Measurements from ENCODE around the gene KIZ.

KIZ gene

DNA sequence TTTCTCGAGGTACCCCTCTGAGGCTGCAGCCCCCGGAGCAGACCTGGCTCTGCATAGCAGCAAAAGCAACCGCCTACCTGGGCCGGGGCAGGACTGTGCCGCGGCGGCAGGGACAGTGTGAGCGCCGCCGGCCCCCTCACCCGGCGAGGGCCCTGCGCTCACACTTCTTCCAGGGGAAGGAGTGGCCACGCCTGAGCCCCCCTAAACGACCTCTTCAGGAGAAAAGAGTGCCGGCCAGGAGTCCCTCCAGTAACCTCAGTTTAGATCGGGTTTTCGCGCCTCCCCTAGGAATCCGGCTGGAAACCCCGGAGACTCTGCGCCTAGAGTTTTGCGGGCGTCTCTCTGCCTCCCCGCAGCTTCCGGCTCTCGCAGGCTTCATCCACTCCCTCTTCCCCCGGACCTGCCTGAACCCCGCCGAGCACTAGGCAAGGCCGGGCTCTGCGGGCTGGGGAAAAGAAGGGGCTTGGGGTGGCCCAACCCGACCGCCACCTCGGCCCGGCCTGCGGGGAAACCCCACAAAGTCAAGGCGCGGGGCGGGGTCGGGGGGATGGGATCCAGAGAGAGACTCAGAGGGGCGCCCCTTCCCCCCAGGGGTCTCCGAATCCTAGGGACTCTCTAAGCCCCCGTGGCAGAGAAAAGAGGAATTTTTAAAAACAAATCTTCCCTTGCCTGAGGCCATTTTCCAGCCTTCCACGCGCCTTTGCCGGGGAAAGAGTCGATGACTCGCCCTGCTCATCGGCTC lies 20.3 kb upstream of the KIZ start:
- DNase-seq (ENCODE audit: low spot score) = no peak

DNA sequence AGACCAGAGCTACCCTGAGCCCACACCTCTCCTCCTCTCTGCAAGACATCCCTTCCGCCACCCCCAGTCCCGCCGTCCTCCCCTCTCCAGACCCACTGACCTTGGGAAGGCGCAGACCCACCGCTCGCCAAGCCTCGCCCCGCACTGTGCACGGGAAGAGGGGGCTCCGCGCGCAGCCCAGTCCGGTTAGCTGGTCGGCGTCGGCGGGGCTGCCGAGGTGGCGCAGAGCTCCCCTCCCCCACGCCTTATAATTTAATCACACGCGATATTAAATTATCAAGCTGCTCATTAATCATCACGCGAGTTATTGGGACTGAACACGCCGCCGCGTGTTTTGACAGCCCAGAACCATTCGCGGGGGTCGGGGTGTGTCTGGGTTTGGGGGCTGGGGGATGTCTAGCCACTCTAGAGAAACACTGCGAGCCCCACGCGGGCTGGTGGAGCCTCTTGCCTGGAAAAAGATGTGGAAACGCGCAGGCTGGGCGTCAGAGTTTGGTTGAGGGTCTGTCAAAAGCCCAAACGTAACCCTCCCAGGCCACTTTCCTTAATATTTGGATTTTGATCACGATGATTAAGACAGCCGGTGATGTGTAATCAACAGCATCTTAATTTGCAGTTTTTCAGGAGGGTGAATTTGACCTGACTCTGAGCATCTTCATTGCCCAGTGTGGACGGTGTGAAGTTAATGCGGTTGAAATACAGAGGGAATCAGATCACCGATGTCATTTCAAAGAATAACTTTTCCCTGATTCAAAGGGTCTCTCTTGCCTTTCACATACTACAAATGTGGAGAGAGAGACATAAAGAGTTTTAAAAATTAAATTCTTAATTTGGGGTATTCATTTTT lies 19.5 kb upstream of the KIZ start, which contains the start of gene LINC00237:
Gene LINC00237, minus strand, starts transcription at position 188 of the 847 bp plus-strand sequence.
- no peak for DNase-seq (ENCODE audit: low spot score)

DNA sequence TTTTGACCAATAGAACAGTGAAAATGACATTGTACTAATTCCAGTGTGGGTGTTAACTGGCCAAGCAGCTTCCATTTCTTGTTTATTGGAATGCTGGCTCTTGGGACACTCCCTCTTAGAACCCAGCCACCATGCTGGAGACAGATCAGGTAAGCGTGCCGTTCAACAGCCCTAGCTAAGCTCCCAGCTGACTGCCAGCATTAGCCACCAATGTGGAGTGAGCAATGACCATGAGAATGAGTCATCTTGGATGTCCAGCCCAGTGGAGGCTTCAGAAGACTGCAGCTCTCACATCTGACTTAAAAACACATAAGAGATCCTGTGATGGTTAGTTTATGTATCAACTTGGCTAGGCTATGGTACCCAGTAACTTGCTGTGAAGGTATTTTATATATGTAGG lies 16.7 kb upstream of the KIZ start:
- no peak for DNase-seq (ENCODE audit: low spot score)

DNA sequence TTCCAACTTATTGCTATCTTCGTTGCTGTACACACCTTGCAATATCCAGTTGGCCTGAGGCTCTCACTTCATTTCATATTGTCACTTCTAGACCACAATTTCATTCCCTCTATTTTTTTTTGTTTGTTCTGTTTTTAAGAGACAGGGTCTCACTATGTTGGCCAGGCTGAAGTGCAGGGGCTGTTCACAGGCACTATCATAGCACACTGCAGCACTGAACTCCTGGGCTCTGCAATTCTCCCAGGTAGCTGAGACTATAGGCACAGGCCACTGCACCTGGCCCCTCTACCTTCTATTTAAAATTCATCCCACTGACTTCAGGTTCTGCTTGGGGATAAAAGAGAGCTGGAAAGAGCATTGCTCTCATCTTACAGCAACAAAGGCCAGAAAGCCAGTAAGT lies 15.1 kb upstream of the KIZ start:
- DNase-seq (ENCODE audit: low spot score) = no peak

DNA sequence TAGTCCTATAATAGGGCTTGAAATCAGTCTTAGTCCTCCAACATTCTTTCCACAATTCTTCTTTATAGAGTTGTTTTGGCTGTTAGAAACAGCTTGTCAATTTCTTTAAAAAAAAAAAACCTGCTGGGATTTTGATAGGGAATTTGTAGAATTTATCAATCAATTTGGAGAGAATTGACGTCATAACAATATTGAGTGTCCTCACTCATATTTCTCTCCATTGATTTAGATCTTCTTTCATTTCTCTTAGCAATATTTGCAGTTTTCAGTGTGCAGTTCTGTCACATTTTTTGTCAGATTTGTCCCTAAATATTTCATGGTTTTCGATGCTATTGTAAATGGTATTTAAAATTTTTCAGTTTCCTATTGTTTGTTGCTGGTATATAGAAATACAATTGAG lies 14.5 kb upstream of the KIZ start:
- DNase-seq (ENCODE audit: low spot score) = no peak

DNA sequence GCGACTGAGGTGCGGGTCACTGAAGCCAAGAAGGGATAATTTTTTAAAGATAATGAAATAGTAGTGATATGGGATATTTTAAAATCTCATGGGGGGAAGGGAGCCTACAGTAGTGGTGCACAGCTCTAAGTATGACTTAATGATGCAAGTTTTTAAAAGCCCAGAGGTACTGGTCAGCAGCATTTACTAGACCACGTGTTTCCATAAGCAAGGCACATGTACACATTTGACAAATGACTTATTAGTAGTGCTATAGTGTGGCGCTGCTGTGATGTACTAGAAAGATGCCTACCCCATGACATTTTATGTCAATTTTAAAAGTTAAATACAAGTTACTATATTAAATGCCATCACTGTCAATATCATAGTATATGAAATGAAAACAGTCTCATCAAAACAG lies 12.2 kb upstream of the KIZ start:
- no peak for DNase-seq (ENCODE audit: low spot score)

DNA sequence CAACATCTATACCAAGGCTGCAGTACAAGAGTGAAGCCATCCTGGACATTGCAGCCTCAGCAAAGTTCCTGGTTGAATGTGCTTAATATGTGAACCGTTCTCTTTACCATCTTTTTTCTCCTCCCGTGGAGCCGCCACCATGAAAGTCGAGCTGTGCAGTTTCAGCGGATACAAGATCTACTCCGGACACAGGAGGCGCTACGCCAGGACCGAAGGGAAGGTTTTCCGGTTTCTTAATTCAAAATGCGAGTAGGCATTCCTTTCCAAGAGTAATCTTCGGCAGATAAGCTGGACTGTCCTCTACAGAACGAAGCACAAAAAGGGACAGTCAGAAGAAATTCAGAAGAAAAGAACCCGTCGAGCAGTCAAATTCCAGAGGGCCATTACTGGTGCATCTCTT lies 11.3 kb upstream of the KIZ start:
- no peak for DNase-seq (ENCODE audit: low spot score)

DNA sequence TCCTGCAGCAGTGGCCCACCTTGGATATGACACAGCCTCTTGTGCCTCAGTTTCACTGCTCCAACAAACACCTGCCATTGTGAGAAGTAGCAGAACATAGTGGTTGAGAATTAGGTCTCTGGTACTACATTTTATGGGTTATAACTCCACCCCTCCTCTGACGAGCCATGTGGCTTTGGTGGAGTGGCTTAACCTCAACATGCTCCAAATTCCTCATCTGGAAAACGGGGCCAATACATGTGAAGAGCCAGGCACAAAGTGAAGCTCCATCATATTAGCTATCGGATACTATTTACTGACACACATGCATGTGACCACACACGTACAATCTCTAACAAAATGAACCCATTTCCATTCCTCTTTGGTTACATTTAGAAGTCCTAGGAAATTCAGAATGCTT lies 8.4 kb upstream of the KIZ start:
- DNase-seq (ENCODE audit: low spot score) = no peak

DNA sequence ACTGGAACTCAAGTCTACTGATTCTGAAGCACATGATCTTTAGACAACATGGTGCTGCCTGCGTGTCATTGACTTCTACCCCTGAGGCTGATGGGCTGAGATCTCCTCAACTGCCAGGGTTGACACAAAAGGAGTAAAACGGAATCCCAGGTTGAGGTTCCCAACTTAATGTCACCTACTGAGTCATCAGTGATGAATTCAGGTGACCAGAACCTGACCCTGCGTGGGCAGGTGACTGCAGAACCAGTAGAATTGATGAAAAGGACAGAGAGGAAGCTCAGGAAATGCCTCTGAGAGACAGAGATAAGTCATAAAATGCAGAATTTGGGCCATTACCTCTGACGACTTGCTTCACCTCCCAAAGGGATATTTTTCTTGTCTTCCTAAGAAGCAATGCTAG lies 7.7 kb upstream of the KIZ start:
- DNase-seq (ENCODE audit: low spot score) = no peak

DNA sequence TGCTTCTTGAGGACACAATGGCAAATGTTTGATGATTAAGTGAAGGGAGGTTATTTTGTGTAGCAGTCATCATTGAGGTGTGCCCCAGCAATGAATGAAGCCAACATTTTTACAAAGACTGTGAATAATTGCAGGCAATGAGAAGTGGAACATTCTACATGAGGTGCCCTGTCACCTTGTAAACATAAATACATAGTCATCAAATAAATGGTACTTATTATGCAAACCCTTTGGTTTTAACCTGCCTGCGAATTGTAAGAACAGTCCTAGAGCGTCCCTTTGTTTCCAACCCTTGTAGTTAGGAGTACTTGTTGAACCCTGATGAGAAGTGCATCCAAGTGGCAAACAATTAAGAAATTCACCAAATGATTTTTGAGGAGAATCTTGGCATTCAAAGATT lies 7.1 kb upstream of the KIZ start:
- DNase-seq (ENCODE audit: low spot score) = no peak

DNA sequence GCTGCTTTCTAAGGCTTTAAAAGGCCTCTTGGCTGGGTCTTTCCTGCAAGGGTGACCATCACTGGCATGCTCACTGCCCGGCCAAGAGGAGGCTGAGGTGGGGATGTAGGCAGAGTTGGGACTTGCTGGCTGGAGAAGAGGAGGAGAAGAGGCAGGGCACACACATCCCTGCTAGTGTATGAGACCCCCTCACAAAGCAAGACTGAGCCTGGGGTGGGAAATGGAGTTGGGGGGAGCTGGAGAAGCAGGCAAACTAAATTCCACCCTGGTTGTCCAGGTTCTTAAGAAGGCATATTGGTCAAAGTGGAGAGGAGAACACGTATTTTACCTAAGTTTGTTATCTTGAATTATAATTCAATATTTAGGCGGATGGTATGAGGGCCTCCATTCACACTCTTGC lies 1.7 kb upstream of the KIZ start:
- no peak for DNase-seq (ENCODE audit: low spot score)

DNA sequence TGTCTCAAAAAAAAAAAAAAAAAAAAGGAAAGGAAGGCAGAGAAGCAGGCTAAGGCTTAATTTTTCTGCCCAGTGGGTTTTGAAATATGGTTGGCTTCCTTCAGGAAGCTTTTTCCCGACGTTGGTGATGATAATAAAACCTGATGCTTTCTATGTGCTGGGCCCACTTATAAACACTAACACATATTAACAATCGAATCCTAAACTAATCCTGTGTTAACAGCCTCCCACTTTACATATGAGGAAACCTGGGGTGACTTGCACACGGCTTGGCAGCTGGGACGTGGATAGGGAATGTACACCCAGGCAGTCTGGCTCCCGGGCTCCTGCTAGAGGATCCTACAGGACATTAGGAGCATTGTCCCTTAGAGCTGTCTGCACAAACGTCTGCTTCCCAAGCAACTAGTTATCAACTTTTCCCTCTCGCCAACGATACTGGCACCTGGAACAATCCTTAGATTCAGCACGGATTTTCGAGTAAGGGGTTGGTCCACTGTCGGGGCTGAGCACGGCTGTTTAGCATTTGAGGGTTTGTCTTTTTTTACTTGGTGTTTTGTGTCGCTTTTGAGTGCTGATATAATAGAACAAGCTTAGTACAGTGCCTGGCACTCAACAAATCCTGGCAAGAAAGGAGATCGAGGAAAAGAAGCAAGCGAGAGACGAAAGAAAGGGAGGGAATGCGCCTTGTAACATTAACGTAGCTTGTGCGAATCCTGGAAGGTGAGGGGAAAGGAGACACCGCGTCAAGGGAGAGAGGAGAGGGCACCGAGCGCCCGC lies 622 bp upstream of the KIZ start:
- DNase-seq (ENCODE audit: low spot score) = no peak

DNA sequence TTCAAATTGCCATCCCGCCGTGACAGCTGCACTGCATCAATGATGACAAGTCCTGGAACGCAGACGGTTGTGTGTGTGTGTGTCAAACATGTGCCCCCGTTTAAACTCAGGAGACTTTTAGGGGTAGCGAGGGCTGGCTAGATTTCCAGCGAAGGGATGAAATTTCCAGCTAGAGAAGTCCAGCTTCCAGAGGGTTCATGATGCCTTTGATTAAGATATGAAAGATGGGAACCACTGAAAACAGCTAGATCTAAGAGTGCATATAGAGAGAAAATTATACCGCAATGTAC lies 644 bp downstream of the KIZ start:
- no peak for DNase-seq (ENCODE audit: low spot score)

DNA sequence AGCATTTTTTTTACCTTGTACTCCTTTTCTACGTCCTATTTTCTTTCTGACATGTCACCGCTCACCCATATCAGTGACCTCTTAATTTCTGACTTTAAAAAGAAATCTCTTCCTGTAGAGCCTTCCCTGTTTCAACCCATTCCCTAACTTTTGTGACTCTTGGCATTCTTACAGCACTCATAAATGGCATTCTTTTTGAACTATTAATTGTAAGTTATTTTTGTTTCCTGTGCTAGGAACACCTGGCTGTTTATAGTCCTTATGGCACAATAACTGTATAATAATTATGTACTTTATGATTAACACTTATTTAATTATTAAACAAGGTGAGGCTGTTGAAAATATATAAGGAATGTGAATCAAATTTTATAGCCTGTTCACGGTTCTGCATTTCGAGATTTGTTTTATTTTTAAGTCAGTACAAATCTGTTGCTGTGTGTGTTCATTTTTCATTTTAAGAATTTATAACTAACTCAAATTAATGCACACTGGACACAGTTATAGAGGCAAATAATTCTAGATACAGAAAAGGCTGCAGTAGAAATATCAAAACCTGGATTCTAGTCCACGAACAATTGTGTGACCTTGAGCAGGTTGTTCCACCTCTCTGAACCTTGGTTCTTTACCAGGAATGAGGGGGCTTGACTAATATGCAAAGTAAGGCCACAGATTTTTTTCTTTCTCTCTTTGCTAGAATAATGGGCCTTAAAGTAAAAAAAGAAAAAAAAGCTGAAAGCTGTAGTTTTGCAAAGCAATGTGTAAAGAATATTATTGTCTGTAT lies 1.5 kb downstream of the KIZ start:
- no peak for DNase-seq (ENCODE audit: low spot score)

DNA sequence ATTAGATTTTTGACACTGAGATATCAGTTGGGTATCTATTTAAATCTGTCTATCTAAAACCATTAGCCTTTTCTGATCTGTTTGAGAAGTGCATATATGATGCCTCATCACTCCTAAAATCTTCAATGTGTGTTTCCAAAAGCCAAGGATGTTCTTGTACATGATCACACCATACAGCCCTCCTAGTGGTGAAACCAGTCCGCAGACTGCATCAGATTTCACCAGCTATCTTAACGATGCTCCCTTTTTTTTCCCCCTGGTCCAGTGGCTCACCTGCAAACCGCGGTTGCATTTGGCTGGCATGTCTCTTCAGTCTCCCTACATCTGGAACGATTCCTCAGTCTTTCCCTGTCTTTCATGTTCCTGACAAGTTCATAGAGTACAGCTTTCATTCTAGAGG lies 4.0 kb downstream of the KIZ start:
- no peak for DNase-seq (ENCODE audit: low spot score)

DNA sequence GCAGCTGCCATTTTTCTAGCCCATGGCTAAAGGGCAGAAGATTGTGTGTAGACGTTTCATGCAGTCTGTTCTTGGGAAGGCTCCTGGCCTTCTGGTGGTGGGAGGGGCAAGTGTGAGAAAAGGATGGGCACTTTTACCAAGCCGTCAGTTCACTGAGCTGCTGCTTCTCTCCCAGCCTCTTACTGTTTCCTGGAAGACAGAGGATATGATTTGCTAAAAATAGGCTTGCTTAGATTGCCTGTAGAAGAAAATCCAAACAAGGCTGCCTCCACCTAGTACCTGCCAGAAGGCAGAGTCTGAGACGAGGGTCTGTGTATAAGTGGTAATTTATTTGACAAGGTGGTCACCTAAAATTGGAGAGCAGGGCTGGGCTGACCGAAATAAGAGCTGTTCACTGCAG lies 7.5 kb downstream of the KIZ start:
- DNase-seq (ENCODE audit: low spot score) = no peak

DNA sequence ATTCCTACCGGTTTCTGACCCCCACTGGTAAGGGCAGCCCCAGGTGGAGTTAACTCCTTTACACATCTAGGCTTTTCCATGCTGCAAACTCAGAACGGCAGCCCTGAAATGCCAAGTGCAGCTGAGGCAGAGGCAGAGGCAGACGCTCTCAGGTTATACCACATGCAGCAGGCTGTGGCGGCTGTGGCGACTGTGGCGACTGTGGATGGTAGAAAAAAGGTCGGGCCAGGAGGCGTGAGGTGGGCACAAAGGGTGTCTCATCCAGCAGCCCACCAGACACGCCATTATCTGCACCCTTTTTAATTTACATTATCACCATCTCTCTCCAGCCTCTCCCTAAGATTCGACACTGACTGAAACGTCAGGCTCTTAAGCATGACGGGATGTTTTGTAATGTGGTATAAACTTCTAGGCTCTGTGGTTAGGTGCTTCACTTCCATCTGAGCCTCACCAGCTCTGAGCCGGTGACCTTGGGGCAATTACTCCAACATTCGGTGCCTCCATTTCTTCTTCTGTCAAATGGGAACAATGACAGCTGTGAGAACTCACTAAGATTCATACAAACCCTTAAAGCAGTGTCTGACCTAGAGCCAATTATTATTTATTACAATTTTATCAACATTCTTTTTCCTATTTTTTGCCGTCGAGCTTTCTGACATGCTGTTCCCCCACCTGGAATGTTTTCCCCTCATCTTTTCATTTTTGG lies 8.2 kb downstream of the KIZ start:
- DNase-seq (ENCODE audit: low spot score) = no peak

DNA sequence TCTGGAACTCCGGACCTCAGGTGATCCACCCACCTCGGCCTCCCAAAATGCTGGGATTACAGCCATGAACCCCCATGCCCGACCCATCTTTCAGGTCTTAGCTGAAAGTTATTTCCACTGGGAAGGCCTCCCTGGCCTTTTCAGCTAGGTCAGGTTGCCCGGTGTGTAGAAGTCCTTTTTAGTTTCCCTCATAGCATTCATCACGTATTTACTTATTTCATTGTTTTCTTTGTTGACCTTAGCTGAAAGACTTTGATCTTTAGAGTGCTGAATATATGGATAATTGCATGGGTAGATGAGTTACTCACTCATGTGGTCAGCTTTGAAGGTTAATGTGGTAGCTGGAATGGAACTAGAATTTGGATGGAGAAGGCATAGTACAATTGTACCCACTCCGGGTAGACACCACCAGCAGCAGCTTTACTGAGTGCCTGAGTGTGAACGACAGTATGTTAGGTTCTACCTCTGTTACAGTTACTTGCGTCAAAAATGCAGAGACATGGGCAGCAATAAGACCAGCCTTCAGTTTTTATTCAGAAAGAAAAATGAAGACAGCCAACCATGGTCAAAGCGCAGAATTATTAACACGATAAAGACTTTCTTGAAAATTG lies 9.1 kb downstream of the KIZ start:
- no peak for DNase-seq (ENCODE audit: low spot score)

DNA sequence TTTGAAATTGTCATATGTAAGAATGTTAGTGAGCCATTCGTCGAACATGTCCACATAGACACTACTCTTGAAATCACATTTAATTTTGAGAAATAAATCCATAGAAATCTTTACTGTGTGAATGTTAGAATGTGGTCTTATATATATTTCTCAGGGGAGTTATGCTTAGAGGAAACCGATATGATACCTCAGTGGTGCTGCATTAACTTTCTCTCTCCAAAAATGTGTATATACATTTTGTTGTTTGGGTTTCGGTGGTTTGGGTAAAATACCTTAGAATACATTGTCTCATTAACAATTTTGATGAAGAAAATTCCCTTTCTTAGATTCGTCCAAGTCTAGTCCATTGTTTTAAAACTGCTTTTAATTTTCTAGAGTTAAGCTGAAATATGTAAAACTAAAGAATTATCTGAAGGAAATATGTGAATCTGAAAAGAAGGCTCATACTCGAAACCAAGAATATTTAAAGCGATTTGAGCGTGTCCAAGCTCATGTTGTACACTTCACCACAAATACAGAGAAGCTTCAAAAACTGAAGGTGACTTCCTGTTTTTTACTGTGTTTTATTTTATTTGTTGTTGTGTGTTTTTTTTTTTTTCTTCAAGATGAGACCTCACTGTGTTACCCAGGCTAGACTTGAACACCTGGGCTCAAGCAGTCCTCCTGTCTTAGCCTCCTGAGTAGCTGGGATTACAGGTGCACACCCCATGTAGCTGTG lies 10.3 kb downstream of the KIZ start:
- DNase-seq (ENCODE audit: low spot score) = no peak

DNA sequence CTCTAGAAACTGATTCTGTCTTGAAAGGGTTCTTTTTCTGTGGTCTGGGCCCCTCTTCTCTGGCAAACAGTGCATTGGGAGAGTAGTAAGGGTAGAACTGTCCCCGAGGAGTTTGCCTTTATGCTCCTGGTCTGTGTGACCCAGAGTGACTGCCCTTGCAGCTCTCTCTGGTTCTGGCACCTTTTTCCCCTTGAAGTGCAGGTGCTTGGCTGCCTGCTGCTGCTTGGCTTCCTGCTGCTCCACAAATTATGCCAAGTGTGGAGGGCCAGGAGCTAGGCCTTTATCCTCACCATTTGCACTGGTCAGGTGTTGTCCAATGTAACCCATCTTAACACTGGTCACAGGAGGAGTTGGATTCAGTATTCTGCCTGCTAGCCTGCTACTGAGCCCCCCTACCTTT lies 11.2 kb downstream of the KIZ start:
- DNase-seq (ENCODE audit: low spot score) = no peak

Data from CD4-positive, alpha-beta T cell treated with Interleukin-2 at 100 ng/mL for 4 hours (primary cell).